Suprapubic skin (tissue), 3 donors: ENCODE results near the gene CSKMT.

Experiments
- CTCF ChIP-seq, 2 donors: fragments of 200-600 bp in 1 of 2; fragments of 450-650 bp in 1 of 2; sonication (generic) in 1 of 2; IDR thresholded peaks; one replicate each; pipeline ENCODE4 v1.5.1; 2016 to 2019; ENCODE audit warnings: antibody characterized with exemption in 2 of 2, mild to moderate bottlenecking in 1 of 2, moderate library complexity in 1 of 2
- POLR2A ChIP-seq, 2 donors: fragments of 450-650 bp; IDR thresholded peaks; one replicate each; pipeline ENCODE4 v1.6.1; 2017; ENCODE audit warnings: antibody characterized with exemption in 2 of 2, mild to moderate bottlenecking in 2 of 2, moderate library complexity in 2 of 2

- no peak for TF ChIP-seq CTCF (IDR thresholded peaks at IDR 0.05)
- TF ChIP-seq POLR2A (IDR thresholded peaks at IDR 0.05) = no peak
These were observed 13.3 kb downstream of the CSKMT start for GRCh38 chr11:62678433-62678769.
